WTC11 (cell line): ENCODE results near the gene CRB2. TPM values are rescaled to one million over a fixed set of nuclear protein-coding genes. Genes with fewer than 3 reads are reported as not detected.

ENCODE experiments used
- ATAC-seq: fragments of 200-7000 bp; cut with Tn5 transposase; 2 replicates; pipeline ENCODE4 v1.10.0; 2021; ENCODE audit warnings: mild to moderate bottlenecking, moderate library complexity
- CTCF ChIA-PET: fragments of 300-600 bp; sonication (Branson Sonifier 250); formaldehyde crosslinking; loops from one replicate; lab custom pipeline; 2021; ENCODE audit warnings: antibody characterized with exemption; lab: Charles Lee
- POLR2A ChIA-PET: fragments of 350-600 bp; sonication (Branson Sonifier 250); formaldehyde crosslinking; loops from one replicate; lab custom pipeline; 2021; ENCODE audit warnings: antibody characterized with exemption; lab: Charles Lee
- DNase-seq: peaks from one replicate; pipeline ENCODE4 v3.0.0; 2021; ENCODE audit warnings: low spot score
- H3K27ac Mint-ChIP-seq: 2 replicates; pipeline ENCODE4 v1.8.0; 2021; ENCODE audit warnings: mixed read lengths
- H3K27me3 Mint-ChIP-seq: 2 replicates; pipeline ENCODE4 v1.8.0; 2021; ENCODE audit warnings: low read depth, mild to moderate bottlenecking, moderate library complexity, mixed read lengths
- H3K36me3 Mint-ChIP-seq: 2 replicates; pipeline ENCODE4 v1.8.0; 2021; ENCODE audit warnings: mixed read lengths
- H3K4me1 Mint-ChIP-seq: 2 replicates; pipeline ENCODE4 v1.8.0; 2022; ENCODE audit warnings: mixed read lengths
- H3K4me3 Mint-ChIP-seq: 2 replicates; pipeline ENCODE4 v1.8.0; 2021; ENCODE audit warnings: mild to moderate bottlenecking, moderate library complexity, mixed read lengths
- H3K9me3 Mint-ChIP-seq: 2 replicates; pipeline ENCODE4 v1.8.0; 2021; ENCODE audit warnings: mixed read lengths
- CREB1 ChIP-seq: sonication (generic); formaldehyde crosslinking; IDR thresholded peaks from 2 replicates; pipeline ENCODE4 v1.8.0; 2023; ENCODE audit warnings: mild to moderate bottlenecking, missing genetic modification reagents
- CTCF ChIP-seq: fragments of 200-600 bp; IDR thresholded peaks from 2 replicates; pipeline ENCODE4 v1.8.0; 2022; ENCODE audit warnings: antibody characterized with exemption
- FOXP1 ChIP-seq: sonication (generic); formaldehyde crosslinking; IDR thresholded peaks from 2 replicates; pipeline ENCODE4 v1.8.0; 2022; ENCODE audit warnings: missing genetic modification reagents, mild to moderate bottlenecking, moderate library complexity, borderline replicate concordance
- GABPB1 ChIP-seq: sonication (generic); formaldehyde crosslinking; IDR thresholded peaks from 2 replicates; pipeline ENCODE4 v1.8.1; 2023; ENCODE audit warnings: mild to moderate bottlenecking, missing genetic modification reagents
- GTF2I ChIP-seq: fragments of 250-450 bp; sonication (Bioruptor Pico); conservative IDR thresholded peaks from 2 replicates; pipeline ENCODE4 v1.4.0; 2021; ENCODE audit warnings: mild to moderate bottlenecking
- IRF1 ChIP-seq: sonication (generic); formaldehyde crosslinking; IDR thresholded peaks from 2 replicates; pipeline ENCODE4 v1.8.0; 2023; ENCODE audit warnings: missing genetic modification reagents
- IRF2 ChIP-seq: sonication (generic); formaldehyde crosslinking; IDR thresholded peaks from 2 replicates; pipeline ENCODE4 v1.8.0; 2022; ENCODE audit warnings: low read depth, missing genetic modification reagents, borderline replicate concordance
- JUN ChIP-seq: sonication (generic); formaldehyde crosslinking; IDR thresholded peaks from 2 replicates; pipeline ENCODE4 v1.8.0; 2023; ENCODE audit warnings: mild to moderate bottlenecking, missing genetic modification reagents
- MYBL2 ChIP-seq: sonication (generic); formaldehyde crosslinking; IDR thresholded peaks from 2 replicates; pipeline ENCODE4 v1.8.1; 2023; ENCODE audit warnings: mild to moderate bottlenecking, moderate library complexity, missing genetic modification reagents
- NFE2L1 ChIP-seq: sonication (generic); formaldehyde crosslinking; IDR thresholded peaks from 2 replicates; pipeline ENCODE4 v1.8.1; 2023; ENCODE audit warnings: missing genetic modification reagents
- NFYB ChIP-seq: sonication (generic); formaldehyde crosslinking; conservative IDR thresholded peaks from 2 replicates; pipeline ENCODE4 v1.8.0; 2022; ENCODE audit warnings: low read depth, missing genetic modification reagents
- SMAD4 ChIP-seq: sonication (generic); formaldehyde crosslinking; IDR thresholded peaks from 2 replicates; pipeline ENCODE4 v1.8.0; 2022; ENCODE audit warnings: mild to moderate bottlenecking, missing genetic modification reagents
- ZNF121 ChIP-seq: sonication (generic); formaldehyde crosslinking; IDR thresholded peaks from 2 replicates; pipeline ENCODE4 v1.8.0; 2023; ENCODE audit warnings: missing genetic modification reagents
- ZNF138 ChIP-seq: sonication (generic); formaldehyde crosslinking; conservative IDR thresholded peaks from 2 replicates; pipeline ENCODE4 v1.8.1; 2022; ENCODE audit warnings: mild to moderate bottlenecking, moderate library complexity, missing genetic modification reagents
- ZNF219 ChIP-seq: sonication (generic); formaldehyde crosslinking; IDR thresholded peaks from 2 replicates; pipeline ENCODE4 v1.8.0; 2023; ENCODE audit warnings: missing genetic modification reagents, mild to moderate bottlenecking, borderline replicate concordance
- ZNF396 ChIP-seq: fragments of 250-450 bp; sonication (Bioruptor Pico); IDR thresholded peaks from 2 replicates; pipeline ENCODE4 v1.8.0; 2021; ENCODE audit warnings: mild to moderate bottlenecking, moderate library complexity, borderline replicate concordance
- ZNF512 ChIP-seq: sonication (generic); formaldehyde crosslinking; IDR thresholded peaks from 2 replicates; pipeline ENCODE4 v1.8.1; 2022; ENCODE audit warnings: missing genetic modification reagents, borderline replicate concordance
- ZNF671 ChIP-seq: fragments of 250-450 bp; sonication (Bioruptor Pico); IDR thresholded peaks from 2 replicates; pipeline ENCODE4 v1.8.0; 2021; ENCODE audit warnings: mild to moderate bottlenecking
- total RNA-seq: library from RNA; stranded (reverse); gene quantifications from 3 replicates; pipeline ENCODE4 v1.2.3, GENCODE V29; 2021
- TF ChIP-seq, protein P1 (sequence below): fragments of 250-450 bp; sonication (Bioruptor Pico); IDR thresholded peaks from 2 replicates; pipeline ENCODE4 v1.9.0; 2021; ENCODE audit warnings: mild to moderate bottlenecking
- TF ChIP-seq, protein P2 (sequence below): sonication (generic); formaldehyde crosslinking; IDR thresholded peaks from 2 replicates; pipeline ENCODE4 v1.8.1; 2023; ENCODE audit warnings: mild to moderate bottlenecking, missing genetic modification reagents, borderline replicate concordance

Gene CRB2
- total RNA-seq, 1 experiment from 2014 or later = 3.5 TPM

GRCh38 chr9:123316053-123316718 lies 39.8 kb upstream of the CRB2 start:
- Mint-ChIP-seq H3K36me3 (no peaks in the 10 kb centered on the region), H3K27me3 (no peaks in the 10 kb centered on the region; the same call in 1 of the 2 replicates), H3K27ac (no peak overlapping the region), H3K4me1 (peaks cover 4% of the 10 kb centered on the region; the same call in 1 of the 2 replicates), H3K9me3 (no peaks in the 10 kb centered on the region), H3K4me3 (no peak overlapping the region)
- ChIA-PET CTCF (interaction anchor here (1.3 kb wide), 1 partner anchor 34 kb away, joined by 5 read pairs; no protein-coding TSS in a partner anchor), POLR2A (no interaction called here)
- DNase-seq (no peak), ATAC-seq (no peak)
- no peak for TF ChIP-seq NFYB (CRISPR knock-in tag)
- no peak for TF ChIP-seq JUN (CRISPR knock-in tag)
- no peak for TF ChIP-seq GTF2I (CRISPR knock-in tag)
- no peak for TF ChIP-seq ZNF396
- TF ChIP-seq FOXP1 (CRISPR knock-in tag) = no peak
- TF ChIP-seq GABPB1 (CRISPR knock-in tag) = no peak
- no peak for TF ChIP-seq MYBL2
- TF ChIP-seq SMAD4 = no peak
- no peak for TF ChIP-seq ZNF512 (CRISPR knock-in tag)
- no peak for TF ChIP-seq ZNF121 (CRISPR knock-in tag)
- no peak for TF ChIP-seq CREB1 (CRISPR knock-in tag)
- no peak for TF ChIP-seq NFE2L1 (CRISPR knock-in tag)
- TF ChIP-seq IRF2 (CRISPR knock-in tag) = no peak
- TF ChIP-seq, protein P1, sequence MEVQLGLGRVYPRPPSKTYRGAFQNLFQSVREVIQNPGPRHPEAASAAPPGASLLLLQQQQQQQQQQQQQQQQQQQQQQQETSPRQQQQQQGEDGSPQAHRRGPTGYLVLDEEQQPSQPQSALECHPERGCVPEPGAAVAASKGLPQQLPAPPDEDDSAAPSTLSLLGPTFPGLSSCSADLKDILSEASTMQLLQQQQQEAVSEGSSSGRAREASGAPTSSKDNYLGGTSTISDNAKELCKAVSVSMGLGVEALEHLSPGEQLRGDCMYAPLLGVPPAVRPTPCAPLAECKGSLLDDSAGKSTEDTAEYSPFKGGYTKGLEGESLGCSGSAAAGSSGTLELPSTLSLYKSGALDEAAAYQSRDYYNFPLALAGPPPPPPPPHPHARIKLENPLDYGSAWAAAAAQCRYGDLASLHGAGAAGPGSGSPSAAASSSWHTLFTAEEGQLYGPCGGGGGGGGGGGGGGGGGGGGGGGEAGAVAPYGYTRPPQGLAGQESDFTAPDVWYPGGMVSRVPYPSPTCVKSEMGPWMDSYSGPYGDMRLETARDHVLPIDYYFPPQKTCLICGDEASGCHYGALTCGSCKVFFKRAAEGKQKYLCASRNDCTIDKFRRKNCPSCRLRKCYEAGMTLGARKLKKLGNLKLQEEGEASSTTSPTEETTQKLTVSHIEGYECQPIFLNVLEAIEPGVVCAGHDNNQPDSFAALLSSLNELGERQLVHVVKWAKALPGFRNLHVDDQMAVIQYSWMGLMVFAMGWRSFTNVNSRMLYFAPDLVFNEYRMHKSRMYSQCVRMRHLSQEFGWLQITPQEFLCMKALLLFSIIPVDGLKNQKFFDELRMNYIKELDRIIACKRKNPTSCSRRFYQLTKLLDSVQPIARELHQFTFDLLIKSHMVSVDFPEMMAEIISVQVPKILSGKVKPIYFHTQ = no peak
- no peak for TF ChIP-seq IRF1 (CRISPR knock-in tag)
- TF ChIP-seq, protein P2, sequence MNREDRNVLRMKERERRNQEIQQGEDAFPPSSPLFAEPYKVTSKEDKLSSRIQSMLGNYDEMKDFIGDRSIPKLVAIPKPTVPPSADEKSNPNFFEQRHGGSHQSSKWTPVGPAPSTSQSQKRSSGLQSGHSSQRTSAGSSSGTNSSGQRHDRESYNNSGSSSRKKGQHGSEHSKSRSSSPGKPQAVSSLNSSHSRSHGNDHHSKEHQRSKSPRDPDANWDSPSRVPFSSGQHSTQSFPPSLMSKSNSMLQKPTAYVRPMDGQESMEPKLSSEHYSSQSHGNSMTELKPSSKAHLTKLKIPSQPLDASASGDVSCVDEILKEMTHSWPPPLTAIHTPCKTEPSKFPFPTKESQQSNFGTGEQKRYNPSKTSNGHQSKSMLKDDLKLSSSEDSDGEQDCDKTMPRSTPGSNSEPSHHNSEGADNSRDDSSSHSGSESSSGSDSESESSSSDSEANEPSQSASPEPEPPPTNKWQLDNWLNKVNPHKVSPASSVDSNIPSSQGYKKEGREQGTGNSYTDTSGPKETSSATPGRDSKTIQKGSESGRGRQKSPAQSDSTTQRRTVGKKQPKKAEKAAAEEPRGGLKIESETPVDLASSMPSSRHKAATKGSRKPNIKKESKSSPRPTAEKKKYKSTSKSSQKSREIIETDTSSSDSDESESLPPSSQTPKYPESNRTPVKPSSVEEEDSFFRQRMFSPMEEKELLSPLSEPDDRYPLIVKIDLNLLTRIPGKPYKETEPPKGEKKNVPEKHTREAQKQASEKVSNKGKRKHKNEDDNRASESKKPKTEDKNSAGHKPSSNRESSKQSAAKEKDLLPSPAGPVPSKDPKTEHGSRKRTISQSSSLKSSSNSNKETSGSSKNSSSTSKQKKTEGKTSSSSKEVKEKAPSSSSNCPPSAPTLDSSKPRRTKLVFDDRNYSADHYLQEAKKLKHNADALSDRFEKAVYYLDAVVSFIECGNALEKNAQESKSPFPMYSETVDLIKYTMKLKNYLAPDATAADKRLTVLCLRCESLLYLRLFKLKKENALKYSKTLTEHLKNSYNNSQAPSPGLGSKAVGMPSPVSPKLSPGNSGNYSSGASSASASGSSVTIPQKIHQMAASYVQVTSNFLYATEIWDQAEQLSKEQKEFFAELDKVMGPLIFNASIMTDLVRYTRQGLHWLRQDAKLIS = no peak
- no peak for TF ChIP-seq ZNF671 (CRISPR knock-in tag)

- Mint-ChIP-seq H3K4me3 (no peak overlapping the region), H3K9me3 (peaks cover 10% of the 10 kb centered on the region), H3K4me1 (peaks cover 11% of the 10 kb centered on the region), H3K36me3 (no peaks in the 10 kb centered on the region), H3K27ac (no peak overlapping the region)
- POLR2A ChIA-PET = no interaction called here
- no peak for DNase-seq
- CTCF ChIA-PET = no interaction called here
- TF ChIP-seq MYBL2 (no peak), ZNF219 (no peak), ZNF396 (no peak), ZNF138 (no peak), CTCF (no peak)
- TF ChIP-seq, all 79 proteins: peak for 0
- ATAC-seq = no peak
- no peaks in the 10 kb centered on the region for H3K27me3 Mint-ChIP-seq
Observed at GRCh38 chr9:123318202-123318601, 37.8 kb upstream of the CRB2 start.
